Liver (tissue), 9 donors: ENCODE measurements around the gene AADAC. TPM values are rescaled to one million over a fixed set of nuclear protein-coding genes. Genes with fewer than 3 reads are reported as not detected.
"Not testable (repeated sequence)": the region's sequence is repeated elsewhere in the genome, so short reads cannot be mapped to it uniquely, and the experiment has no call there.

Experiments
- DNase-seq: peaks from one replicate; pipeline ENCODE4 v3.0.0-alpha.2; 2017; ENCODE audit warnings: low spot score
- H3K27ac ChIP-seq, 2 donors: one replicate each; pipeline ENCODE4 v1.7.0; 2013; ENCODE audit warnings: inconsistent platforms in 2 of 2, low read length in 2 of 2, control low read depth in 1 of 2, low read depth in 1 of 2, mild to moderate bottlenecking in 1 of 2
- H3K27me3 ChIP-seq, 4 donors: one replicate each; pipeline versions ENCODE4 v1.6.1 to v1.7.0; 2013; ENCODE audit warnings: low read length in 3 of 4, inconsistent platforms in 1 of 4, mild to moderate bottlenecking in 1 of 4, moderate library complexity in 1 of 4; ENCODE audit not compliant: control insufficient read depth in 4 of 4, insufficient read depth in 4 of 4
- H3K36me3 ChIP-seq, 4 donors: one replicate each; pipeline versions ENCODE4 v1.6.1 to v1.7.0; 2013; ENCODE audit warnings: low read length in 3 of 4, mild to moderate bottlenecking in 3 of 4, low read depth in 1 of 4, moderate library complexity in 1 of 4; ENCODE audit not compliant: control insufficient read depth in 4 of 4, insufficient read depth in 3 of 4
- H3K4me1 ChIP-seq, 4 donors: one replicate each; pipeline versions ENCODE4 v1.6.1 to v1.7.0; 2013; ENCODE audit warnings: low read length in 3 of 4, mild to moderate bottlenecking in 3 of 4, moderate library complexity in 1 of 4; ENCODE audit not compliant: control insufficient read depth in 4 of 4, insufficient read depth in 4 of 4
- H3K4me3 ChIP-seq, 3 donors: one replicate each; pipeline versions ENCODE4 v1.6.1 to v1.7.0; 2013; ENCODE audit warnings: low read length in 3 of 3, control low read depth in 1 of 3, low read depth in 1 of 3, mild to moderate bottlenecking in 1 of 3
- H3K9ac ChIP-seq, 2 donors: one replicate each; pipeline ENCODE4 v1.7.0; 2013; ENCODE audit warnings: low read length in 2 of 2, mild to moderate bottlenecking in 2 of 2, moderate library complexity in 2 of 2, control low read depth in 1 of 2, low read depth in 1 of 2
- H3K9me3 ChIP-seq, 4 donors: one replicate each; pipeline versions ENCODE4 v1.6.1 to v1.7.0; 2013; ENCODE audit warnings: low read length in 3 of 4; ENCODE audit not compliant: control insufficient read depth in 4 of 4
- EGR1 ChIP-seq, 2 donors: IDR thresholded peaks; 2 replicates each; pipeline ENCODE4 v1.6.1; 2016 to 2018; ENCODE audit warnings: antibody characterized with exemption in 2 of 2, low read depth in 2 of 2
- FOXA1 ChIP-seq: IDR thresholded peaks from 2 replicates; pipeline ENCODE4 v1.6.1; 2016; ENCODE audit warnings: antibody characterized with exemption
- GABPA ChIP-seq, 2 donors: IDR thresholded peaks in 1 of 2; conservative IDR thresholded peaks in 1 of 2; 2 replicates each; pipeline ENCODE4 v1.6.1; 2016; ENCODE audit warnings: antibody characterized with exemption in 2 of 2, mild to moderate bottlenecking in 1 of 2, moderate library complexity in 1 of 2
- HNF4A ChIP-seq, 2 donors: conservative IDR thresholded peaks; 2 replicates each; pipeline ENCODE4 v1.6.1; 2016; ENCODE audit warnings: antibody characterized with exemption in 2 of 2, mild to moderate bottlenecking in 2 of 2
- HNF4G ChIP-seq: IDR thresholded peaks from 2 replicates; pipeline ENCODE4 v1.6.1; 2016; ENCODE audit warnings: antibody characterized with exemption
- JUND ChIP-seq, 2 donors: IDR thresholded peaks; 2 replicates each; pipeline ENCODE4 v1.6.1; 2016; ENCODE audit warnings: antibody characterized with exemption in 2 of 2
- RAD21 ChIP-seq, 2 donors: IDR thresholded peaks; 2 replicates each; pipeline ENCODE4 v1.6.1; 2016; ENCODE audit warnings: antibody characterized with exemption in 2 of 2, mild to moderate bottlenecking in 2 of 2
- RXRA ChIP-seq, 2 donors: IDR thresholded peaks; 2 replicates each; pipeline ENCODE4 v1.6.1; 2017 to 2018; ENCODE audit warnings: antibody characterized with exemption in 2 of 2, mild to moderate bottlenecking in 1 of 2
- SP1 ChIP-seq: IDR thresholded peaks from 2 replicates; pipeline ENCODE4 v1.6.1; 2018; ENCODE audit warnings: antibody characterized with exemption, mild to moderate bottlenecking
- YY1 ChIP-seq: IDR thresholded peaks from 2 replicates; pipeline ENCODE4 v1.6.1; 2016; ENCODE audit warnings: antibody characterized with exemption, mild to moderate bottlenecking
- WGBS: extraction: QIAGEN DNeasy Blood & Tissue Kit; methylation state at CpG from one replicate; pipeline ENCODE4 v1.1.7; 2013; 5-methylcytosine and 5-hydroxymethylcytosine counted together
- polyA plus RNA-seq, 2 donors: library from polyadenylated mRNA; stranded (reverse) in 1 of 2; unstranded in 1 of 2; fragments of 200-250 nt in 1 of 2; fragments of >200 nt in 1 of 2; fragmentation: Nextera tagmentation in 1 of 2; extraction: Ambion mirVana in 1 of 2; gene quantifications; one replicate each; pipeline versions ENCODE4 v1.2.1 to v1.2.3, GENCODE V29; 2013 to 2015
- total RNA-seq, 2 donors: library from RNA; depleted of rRNA; stranded (reverse); fragments of >200 nt; gene quantifications; one replicate each; pipeline ENCODE4 v1.2.3, GENCODE V29; 2014
- TF ChIP-seq, protein P1 (sequence below): IDR thresholded peaks from 2 replicates; pipeline ENCODE4 v1.6.1; 2016; ENCODE audit warnings: antibody characterized with exemption
- TF ChIP-seq, protein P2 (sequence below): IDR thresholded peaks from 2 replicates; pipeline ENCODE4 v1.6.1; 2016; ENCODE audit warnings: antibody characterized with exemption, mild to moderate bottlenecking
- TF ChIP-seq, protein P3 (sequence below): IDR thresholded peaks from 2 replicates; pipeline ENCODE4 v1.6.1; 2016; ENCODE audit warnings: antibody characterized with exemption
- TF ChIP-seq, protein P4 (sequence below): fragments of 150-350 bp; IDR thresholded peaks from 2 replicates; pipeline ENCODE4 v1.5.1; 2017; ENCODE audit warnings: improper control_type of control experiment, low read depth, low read length; ENCODE audit not compliant: missing input control
- TF ChIP-seq, protein P5 (sequence below): IDR thresholded peaks from 2 replicates; pipeline ENCODE4 v1.6.1; 2016; ENCODE audit warnings: antibody characterized with exemption
- donor health status: healthy.
- donor health status: healthy.
- donor health status: healthy.
- donor health status: healthy.
- donor health status: healthy.

The AADAC gene
- total and polyA plus RNA-seq, 4 donors = 144 to 321 (median 281) TPM

DNA sequence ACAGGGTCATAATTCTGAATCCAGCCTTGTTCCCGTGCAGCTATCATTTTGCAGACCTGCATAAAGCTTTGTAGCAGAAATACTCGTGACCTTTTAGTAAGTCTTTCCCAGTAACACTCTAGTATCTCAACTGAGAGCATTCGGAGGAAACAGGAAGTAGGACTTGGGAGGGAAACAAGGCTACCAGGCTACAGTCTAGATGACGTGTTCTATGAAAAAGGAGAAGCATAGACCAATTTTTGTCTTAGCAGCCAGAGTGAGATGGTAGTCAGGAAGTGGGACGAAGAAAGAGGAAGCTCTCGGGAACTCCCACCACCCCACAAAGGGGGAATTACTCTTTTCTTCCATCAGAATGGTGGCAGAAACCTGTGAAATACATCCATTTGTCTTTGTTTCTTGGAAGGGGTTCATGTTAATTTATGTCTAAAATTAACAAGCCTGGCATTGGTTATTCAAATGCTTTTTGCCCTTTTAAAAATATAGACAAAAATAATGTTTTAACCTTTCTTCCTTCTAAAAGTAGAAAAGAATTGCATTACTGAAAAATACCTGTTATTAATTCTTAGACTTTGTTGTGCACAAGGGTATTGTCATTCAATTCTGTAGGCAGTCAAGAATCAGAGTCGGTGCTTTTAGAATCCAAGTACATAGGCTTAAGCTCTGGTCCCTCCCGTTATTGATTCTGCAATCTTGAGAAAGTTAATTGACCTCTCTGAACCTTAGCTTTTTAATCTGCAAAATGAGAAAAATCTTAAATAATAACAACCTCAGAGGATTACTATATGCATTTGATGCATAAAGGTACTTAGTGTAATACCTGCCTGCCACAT lies 57.9 kb downstream of the AADAC start:
- no peak for DNase-seq
- peaks cover 0 to 5% (median 1%) of the 10 kb centered on the region in 4 donors for H3K4me1 ChIP-seq
- H3K27ac ChIP-seq = no peak overlapping the region
- TF ChIP-seq GABPA (IDR thresholded peaks at IDR 0.05 in 1 of 2, conservative IDR thresholded peaks at IDR 0.05 in 1 of 2) = peak; percentile 12 to 23
- TF ChIP-seq, protein P1, sequence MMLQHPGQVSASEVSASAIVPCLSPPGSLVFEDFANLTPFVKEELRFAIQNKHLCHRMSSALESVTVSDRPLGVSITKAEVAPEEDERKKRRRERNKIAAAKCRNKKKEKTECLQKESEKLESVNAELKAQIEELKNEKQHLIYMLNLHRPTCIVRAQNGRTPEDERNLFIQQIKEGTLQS = no peak
- TF ChIP-seq JUND (IDR thresholded peaks at IDR 0.05) = no peak
- H3K4me3 ChIP-seq = no peak overlapping the region
- WGBS = 72% methylated on average over 8 of the region's 8 CpGs
- no peak overlapping the region for H3K9ac ChIP-seq
- H3K36me3 ChIP-seq = no peaks in the 10 kb centered on the region
- no peaks in the 10 kb centered on the region for H3K27me3 ChIP-seq
- H3K9me3 ChIP-seq = no peaks in the 10 kb centered on the region

DNA sequence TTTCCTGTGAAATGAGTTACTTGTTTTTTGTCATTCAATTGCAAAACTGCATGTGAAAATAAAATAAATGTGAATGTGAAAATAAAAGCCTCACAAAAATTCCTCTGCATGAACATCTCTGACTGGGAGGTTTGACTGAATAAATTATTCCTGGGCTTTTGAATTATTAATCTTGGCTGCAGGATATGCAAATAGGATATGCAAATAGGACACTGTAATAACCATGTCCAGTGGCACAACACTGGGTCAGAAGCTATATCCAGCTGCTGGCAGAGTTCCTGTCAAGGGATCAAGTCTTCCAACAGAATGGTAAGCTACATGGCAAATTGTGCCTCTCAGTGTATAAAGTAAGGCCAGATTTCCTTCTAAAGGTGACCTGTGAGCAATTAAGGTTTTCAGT lies 59.5 kb downstream of the AADAC start, which contains the start of gene SUCNR1:
TSS of gene SUCNR1 (plus strand) at position 246 of the 400 bp plus-strand sequence. CDS start 6,250 bp downstream, outside the sequence.
- no peak within 1 kb of the TSS for H3K4me3 ChIP-seq
- TF ChIP-seq, protein P2, sequence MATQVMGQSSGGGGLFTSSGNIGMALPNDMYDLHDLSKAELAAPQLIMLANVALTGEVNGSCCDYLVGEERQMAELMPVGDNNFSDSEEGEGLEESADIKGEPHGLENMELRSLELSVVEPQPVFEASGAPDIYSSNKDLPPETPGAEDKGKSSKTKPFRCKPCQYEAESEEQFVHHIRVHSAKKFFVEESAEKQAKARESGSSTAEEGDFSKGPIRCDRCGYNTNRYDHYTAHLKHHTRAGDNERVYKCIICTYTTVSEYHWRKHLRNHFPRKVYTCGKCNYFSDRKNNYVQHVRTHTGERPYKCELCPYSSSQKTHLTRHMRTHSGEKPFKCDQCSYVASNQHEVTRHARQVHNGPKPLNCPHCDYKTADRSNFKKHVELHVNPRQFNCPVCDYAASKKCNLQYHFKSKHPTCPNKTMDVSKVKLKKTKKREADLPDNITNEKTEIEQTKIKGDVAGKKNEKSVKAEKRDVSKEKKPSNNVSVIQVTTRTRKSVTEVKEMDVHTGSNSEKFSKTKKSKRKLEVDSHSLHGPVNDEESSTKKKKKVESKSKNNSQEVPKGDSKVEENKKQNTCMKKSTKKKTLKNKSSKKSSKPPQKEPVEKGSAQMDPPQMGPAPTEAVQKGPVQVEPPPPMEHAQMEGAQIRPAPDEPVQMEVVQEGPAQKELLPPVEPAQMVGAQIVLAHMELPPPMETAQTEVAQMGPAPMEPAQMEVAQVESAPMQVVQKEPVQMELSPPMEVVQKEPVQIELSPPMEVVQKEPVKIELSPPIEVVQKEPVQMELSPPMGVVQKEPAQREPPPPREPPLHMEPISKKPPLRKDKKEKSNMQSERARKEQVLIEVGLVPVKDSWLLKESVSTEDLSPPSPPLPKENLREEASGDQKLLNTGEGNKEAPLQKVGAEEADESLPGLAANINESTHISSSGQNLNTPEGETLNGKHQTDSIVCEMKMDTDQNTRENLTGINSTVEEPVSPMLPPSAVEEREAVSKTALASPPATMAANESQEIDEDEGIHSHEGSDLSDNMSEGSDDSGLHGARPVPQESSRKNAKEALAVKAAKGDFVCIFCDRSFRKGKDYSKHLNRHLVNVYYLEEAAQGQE = no peak
- TF ChIP-seq EGR1 (IDR thresholded peaks at IDR 0.05; ENCODE audit: low read depth in 2 of 2) (no peak), YY1 (no peak), HNF4G (no peak), GABPA (IDR thresholded peaks at IDR 0.05 in 1 of 2, conservative IDR thresholded peaks at IDR 0.05 in 1 of 2) (no peak), FOXA1 (no peak), RXRA (IDR thresholded peaks at IDR 0.05) (no peak), JUND (IDR thresholded peaks at IDR 0.05) (no peak), RAD21 (IDR thresholded peaks at IDR 0.05) (no peak), HNF4A (conservative IDR thresholded peaks at IDR 0.05) (no peak), SP1 (no peak)
- TF ChIP-seq, protein P3, sequence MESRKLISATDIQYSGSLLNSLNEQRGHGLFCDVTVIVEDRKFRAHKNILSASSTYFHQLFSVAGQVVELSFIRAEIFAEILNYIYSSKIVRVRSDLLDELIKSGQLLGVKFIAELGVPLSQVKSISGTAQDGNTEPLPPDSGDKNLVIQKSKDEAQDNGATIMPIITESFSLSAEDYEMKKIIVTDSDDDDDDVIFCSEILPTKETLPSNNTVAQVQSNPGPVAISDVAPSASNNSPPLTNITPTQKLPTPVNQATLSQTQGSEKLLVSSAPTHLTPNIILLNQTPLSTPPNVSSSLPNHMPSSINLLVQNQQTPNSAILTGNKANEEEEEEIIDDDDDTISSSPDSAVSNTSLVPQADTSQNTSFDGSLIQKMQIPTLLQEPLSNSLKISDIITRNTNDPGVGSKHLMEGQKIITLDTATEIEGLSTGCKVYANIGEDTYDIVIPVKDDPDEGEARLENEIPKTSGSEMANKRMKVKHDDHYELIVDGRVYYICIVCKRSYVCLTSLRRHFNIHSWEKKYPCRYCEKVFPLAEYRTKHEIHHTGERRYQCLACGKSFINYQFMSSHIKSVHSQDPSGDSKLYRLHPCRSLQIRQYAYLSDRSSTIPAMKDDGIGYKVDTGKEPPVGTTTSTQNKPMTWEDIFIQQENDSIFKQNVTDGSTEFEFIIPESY = no peak
- TF ChIP-seq, protein P1 = no peak
- TF ChIP-seq, protein P4, sequence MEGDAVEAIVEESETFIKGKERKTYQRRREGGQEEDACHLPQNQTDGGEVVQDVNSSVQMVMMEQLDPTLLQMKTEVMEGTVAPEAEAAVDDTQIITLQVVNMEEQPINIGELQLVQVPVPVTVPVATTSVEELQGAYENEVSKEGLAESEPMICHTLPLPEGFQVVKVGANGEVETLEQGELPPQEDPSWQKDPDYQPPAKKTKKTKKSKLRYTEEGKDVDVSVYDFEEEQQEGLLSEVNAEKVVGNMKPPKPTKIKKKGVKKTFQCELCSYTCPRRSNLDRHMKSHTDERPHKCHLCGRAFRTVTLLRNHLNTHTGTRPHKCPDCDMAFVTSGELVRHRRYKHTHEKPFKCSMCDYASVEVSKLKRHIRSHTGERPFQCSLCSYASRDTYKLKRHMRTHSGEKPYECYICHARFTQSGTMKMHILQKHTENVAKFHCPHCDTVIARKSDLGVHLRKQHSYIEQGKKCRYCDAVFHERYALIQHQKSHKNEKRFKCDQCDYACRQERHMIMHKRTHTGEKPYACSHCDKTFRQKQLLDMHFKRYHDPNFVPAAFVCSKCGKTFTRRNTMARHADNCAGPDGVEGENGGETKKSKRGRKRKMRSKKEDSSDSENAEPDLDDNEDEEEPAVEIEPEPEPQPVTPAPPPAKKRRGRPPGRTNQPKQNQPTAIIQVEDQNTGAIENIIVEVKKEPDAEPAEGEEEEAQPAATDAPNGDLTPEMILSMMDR = no peak
- TF ChIP-seq, protein P5, sequence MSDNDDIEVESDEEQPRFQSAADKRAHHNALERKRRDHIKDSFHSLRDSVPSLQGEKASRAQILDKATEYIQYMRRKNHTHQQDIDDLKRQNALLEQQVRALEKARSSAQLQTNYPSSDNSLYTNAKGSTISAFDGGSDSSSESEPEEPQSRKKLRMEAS = no peak
- DNase-seq = no peak
- H3K27me3 ChIP-seq = no peaks in the 10 kb centered on the region
- peaks cover 0 to 5% (median 1%) of the 10 kb centered on the region in 4 donors for H3K4me1 ChIP-seq
- H3K36me3 ChIP-seq = no peaks in the 10 kb centered on the region
- H3K9ac ChIP-seq = no peak within 1 kb of the TSS
- no peaks in the 10 kb centered on the region for H3K9me3 ChIP-seq
- H3K27ac ChIP-seq = no peak within 1 kb of the TSS

DNA sequence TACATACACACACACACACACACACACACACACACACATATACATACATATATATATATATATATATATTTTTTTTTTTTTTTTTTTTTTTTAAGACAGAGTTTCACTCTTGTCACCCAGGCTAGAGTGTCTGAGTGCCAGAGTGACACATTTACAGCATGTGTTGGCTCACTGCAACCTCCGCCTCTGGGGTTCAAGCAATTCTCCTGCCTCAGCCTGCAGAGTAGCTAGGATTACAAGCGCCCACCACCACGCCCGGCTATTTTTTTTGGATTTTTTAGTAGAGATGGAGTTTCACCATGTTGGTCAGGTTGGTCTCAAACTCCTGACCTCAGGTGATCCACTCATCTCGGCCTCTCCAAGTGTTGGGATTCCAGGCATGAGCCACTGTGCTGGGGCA lies 60.2 kb downstream of the AADAC start:
- not testable (repeated sequence) for H3K27me3 ChIP-seq, H3K9ac ChIP-seq, H3K4me1 ChIP-seq, H3K27ac ChIP-seq, H3K36me3 ChIP-seq, DNase-seq, H3K4me3 ChIP-seq, H3K9me3 ChIP-seq
- 89% methylated on average over 5 of the region's 5 CpGs for WGBS
